ENCODE data around the gene ATP2B3. TPM values are rescaled to one million over a fixed set of nuclear protein-coding genes. Genes with fewer than 3 reads are reported as not detected.

Gene ATP2B3
- total RNA-seq, 3 donors from 2014 or later (not counting 1 experiment from before 2014, with no cell fraction given) = not detected

DNA sequence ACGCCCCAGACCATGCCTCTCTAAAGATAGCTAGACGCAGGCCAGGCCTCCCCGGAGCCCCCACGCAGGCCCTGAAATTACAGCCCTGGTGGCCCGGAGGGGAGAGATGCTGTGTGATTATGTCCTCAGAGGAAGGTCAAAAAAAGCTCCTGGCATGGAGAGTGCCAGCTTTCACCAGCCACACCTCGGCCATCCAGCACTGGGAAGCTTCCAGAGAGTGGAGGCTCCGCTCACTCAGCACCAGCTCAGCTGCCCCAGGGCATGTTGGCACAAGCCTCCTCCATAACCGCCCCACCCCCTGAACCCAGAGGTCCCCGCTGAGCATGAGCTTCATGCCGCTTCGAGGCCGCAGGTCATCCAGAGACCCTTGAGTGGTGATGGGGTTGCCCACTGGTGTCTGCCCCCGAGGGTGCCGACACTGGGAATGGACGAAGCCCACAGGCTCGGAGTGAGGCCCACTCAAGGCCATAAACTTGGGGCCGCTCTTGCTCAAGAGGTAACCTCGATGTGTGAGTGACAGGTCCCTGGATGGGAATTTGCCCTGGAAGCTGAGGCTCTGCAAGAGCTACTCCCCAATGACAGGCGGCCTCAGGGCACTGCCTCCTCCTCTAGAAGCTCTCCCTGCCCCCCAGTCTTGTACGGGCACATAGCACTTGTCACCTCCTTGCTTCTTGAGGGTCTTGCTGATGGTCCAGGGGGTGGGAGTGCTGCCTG, 27.1 kb upstream of the ATP2B3 start:
- no peak overlapping the region for H3K27ac ChIP-seq (ENCODE audit: low read length)
- intact Hi-C loops (cut with micrococcal nuclease) = no loop called here
- TF ChIP-seq, protein P1, sequence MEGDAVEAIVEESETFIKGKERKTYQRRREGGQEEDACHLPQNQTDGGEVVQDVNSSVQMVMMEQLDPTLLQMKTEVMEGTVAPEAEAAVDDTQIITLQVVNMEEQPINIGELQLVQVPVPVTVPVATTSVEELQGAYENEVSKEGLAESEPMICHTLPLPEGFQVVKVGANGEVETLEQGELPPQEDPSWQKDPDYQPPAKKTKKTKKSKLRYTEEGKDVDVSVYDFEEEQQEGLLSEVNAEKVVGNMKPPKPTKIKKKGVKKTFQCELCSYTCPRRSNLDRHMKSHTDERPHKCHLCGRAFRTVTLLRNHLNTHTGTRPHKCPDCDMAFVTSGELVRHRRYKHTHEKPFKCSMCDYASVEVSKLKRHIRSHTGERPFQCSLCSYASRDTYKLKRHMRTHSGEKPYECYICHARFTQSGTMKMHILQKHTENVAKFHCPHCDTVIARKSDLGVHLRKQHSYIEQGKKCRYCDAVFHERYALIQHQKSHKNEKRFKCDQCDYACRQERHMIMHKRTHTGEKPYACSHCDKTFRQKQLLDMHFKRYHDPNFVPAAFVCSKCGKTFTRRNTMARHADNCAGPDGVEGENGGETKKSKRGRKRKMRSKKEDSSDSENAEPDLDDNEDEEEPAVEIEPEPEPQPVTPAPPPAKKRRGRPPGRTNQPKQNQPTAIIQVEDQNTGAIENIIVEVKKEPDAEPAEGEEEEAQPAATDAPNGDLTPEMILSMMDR (IDR thresholded peaks at IDR 0.05) = no peak
- ATAC-seq (no peak), DNase-seq (no peak)
- no peaks in the 10 kb centered on the region for H3K36me3 ChIP-seq (ENCODE audit: control insufficient read depth, insufficient read depth, low read length)
- no peak overlapping the region for H3K4me3 Mint-ChIP-seq
- no peak overlapping the region for H3K27ac Mint-ChIP-seq
- no peaks in the 10 kb centered on the region for H3K9me3 Mint-ChIP-seq
- no peak overlapping the region for H3K4me3 ChIP-seq (ENCODE audit: low read length)
- WGBS (ENCODE audit: insufficient coverage) = 88% methylated on average over 17 of the region's 20 CpGs
- H3K9me3 ChIP-seq (ENCODE audit: control insufficient read depth, insufficient read depth, low read length) = no peaks in the 10 kb centered on the region
- H3K27me3 ChIP-seq (ENCODE audit: control insufficient read depth, insufficient read depth, low read length) = no peaks in the 10 kb centered on the region
- peaks cover 0 to 3% of the 10 kb centered on the region in 2 donors for H3K4me1 Mint-ChIP-seq
- H3K4me1 ChIP-seq (ENCODE audit: control insufficient read depth, insufficient read depth, low read length) = peaks cover 4% of the 10 kb centered on the region
- no peaks in the 10 kb centered on the region for H3K36me3 Mint-ChIP-seq
- H3K27me3 Mint-ChIP-seq (ENCODE audit: low read depth in 2 of 2) = no peaks in the 10 kb centered on the region

DNA sequence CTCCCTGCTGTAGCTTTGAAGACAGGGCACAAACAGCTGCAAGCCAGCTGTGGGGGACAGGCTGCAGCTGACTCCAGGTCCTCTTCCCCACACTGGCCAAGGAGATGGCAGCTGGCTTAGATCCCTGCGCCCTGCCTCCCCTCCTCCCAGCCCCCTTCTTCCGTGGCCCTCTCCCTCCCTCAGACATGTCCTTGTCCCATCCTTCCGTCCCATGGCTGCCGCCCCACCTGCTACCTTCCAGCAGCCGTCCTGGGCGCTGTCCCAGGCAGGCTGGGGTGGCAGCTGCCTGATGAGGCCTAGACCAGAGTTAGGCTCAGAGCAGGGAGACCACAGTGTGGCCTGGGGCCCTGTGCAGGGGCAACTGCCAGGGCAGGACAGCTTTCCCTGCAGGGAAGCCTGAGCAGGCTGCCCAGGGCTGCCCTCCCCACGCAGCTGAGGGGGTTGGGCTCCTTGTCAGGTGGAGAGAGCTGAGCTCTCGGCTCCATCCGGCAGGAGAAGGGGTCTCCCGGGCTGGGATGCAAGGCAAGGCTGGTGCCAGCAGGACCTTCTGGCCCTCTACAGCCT, 26.0 kb upstream of the ATP2B3 start:
- TF ChIP-seq, protein P1 (IDR thresholded peaks at IDR 0.05) = no peak

DNA sequence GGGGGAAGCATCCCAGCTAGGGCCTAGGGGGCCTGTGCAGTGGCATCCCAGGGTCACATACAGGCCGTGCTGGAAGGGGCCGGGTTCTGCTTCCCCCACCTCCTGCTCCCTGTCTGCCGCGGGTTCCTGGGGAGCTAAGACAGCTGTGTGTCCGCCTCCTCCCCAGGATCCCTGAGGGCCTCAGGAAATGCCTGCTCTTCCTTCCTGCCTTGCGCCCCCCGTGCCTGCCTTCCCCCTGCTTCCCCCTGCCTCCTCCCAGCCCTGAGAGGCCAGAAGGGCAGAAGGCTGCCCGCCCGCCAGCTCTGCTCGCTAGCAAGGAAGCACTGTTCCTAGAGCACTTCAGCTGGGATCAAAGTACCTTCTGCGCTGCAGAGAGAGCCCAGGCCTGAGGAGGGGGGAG, 25.5 kb upstream of the ATP2B3 start:
- H3K4me1 ChIP-seq (ENCODE audit: control insufficient read depth, insufficient read depth, low read length) = peaks cover 4% of the 10 kb centered on the region
- no peaks in the 10 kb centered on the region for H3K36me3 ChIP-seq (ENCODE audit: control insufficient read depth, insufficient read depth, low read length)
- H3K27ac ChIP-seq (ENCODE audit: low read length) = no peak overlapping the region
- DNase-seq (no peak), ATAC-seq (no peak)
- Mint-ChIP-seq H3K4me3 (no peak overlapping the region), H3K27me3 (ENCODE audit: low read depth in 2 of 2) (peaks cover 0 to 2% of the 10 kb centered on the region in 2 donors), H3K27ac (no peak overlapping the region), H3K9me3 (no peaks in the 10 kb centered on the region), H3K4me1 (peaks cover 0 to 3% of the 10 kb centered on the region in 2 donors), H3K36me3 (no peaks in the 10 kb centered on the region)
- H3K9me3 ChIP-seq (ENCODE audit: control insufficient read depth, insufficient read depth, low read length) = no peaks in the 10 kb centered on the region
- H3K4me3 ChIP-seq (ENCODE audit: low read length) = no peak overlapping the region
- intact Hi-C loops (cut with micrococcal nuclease) = no loop called here
- WGBS (ENCODE audit: insufficient coverage) = 40% methylated on average over 10 of the region's 11 CpGs
- TF ChIP-seq, protein P1 (IDR thresholded peaks at IDR 0.05) = no peak
- no peaks in the 10 kb centered on the region for H3K27me3 ChIP-seq (ENCODE audit: control insufficient read depth, insufficient read depth, low read length)

More for the DNA sequence above, 26.0 kb upstream of the ATP2B3 start:
- Mint-ChIP-seq H3K4me3 (no peak overlapping the region), H3K36me3 (no peaks in the 10 kb centered on the region), H3K27ac (no peak overlapping the region), H3K4me1 (peaks cover 0 to 3% of the 10 kb centered on the region in 2 donors), H3K27me3 (ENCODE audit: low read depth in 2 of 2) (peaks cover 0 to 2% of the 10 kb centered on the region in 2 donors), H3K9me3 (no peaks in the 10 kb centered on the region)
- DNase-seq (no peak), ATAC-seq (no peak)
- WGBS (ENCODE audit: insufficient coverage) = 83% methylated on average over 9 of the region's 10 CpGs
- Histone ChIP-seq H3K4me1 (ENCODE audit: control insufficient read depth, insufficient read depth, low read length) (peaks cover 4% of the 10 kb centered on the region), H3K27me3 (ENCODE audit: control insufficient read depth, insufficient read depth, low read length) (no peaks in the 10 kb centered on the region), H3K4me3 (ENCODE audit: low read length) (no peak overlapping the region), H3K27ac (ENCODE audit: low read length) (no peak overlapping the region), H3K36me3 (ENCODE audit: control insufficient read depth, insufficient read depth, low read length) (no peaks in the 10 kb centered on the region), H3K9me3 (ENCODE audit: control insufficient read depth, insufficient read depth, low read length) (no peaks in the 10 kb centered on the region)
- intact Hi-C loops (cut with micrococcal nuclease) = no loop called here

Data from natural killer cell (primary cell).